MM.1S (cell line): ENCODE results near the gene CARD9.

Source experiments
- DNase-seq: peaks from one replicate; pipeline ENCODE4 v3.0.0-alpha.2; 2015
- H2AFZ ChIP-seq: fragments of 300-600 bp; sonication (generic); 2 replicates; pipeline ENCODE4 v1.6.0; 2016; ENCODE audit warnings: antibody characterized with exemption, low read length
- H3F3A ChIP-seq: fragments of 300-600 bp; sonication (generic); 2 replicates; pipeline ENCODE4 v1.6.1; 2016; ENCODE audit warnings: mild to moderate bottlenecking, antibody characterized with exemption, low read length, moderate library complexity, mixed read lengths; ENCODE audit not compliant: insufficient read depth
- H3K27ac ChIP-seq: fragments of 300-600 bp; sonication (generic); 2 replicates; pipeline ENCODE4 v1.5.1; 2016; ENCODE audit warnings: mild to moderate bottlenecking, low read length
- H3K27me3 ChIP-seq: fragments of 300-600 bp; sonication (generic); replicated peaks from 2 replicates; pipeline ENCODE4 v1.6.0; 2016; ENCODE audit warnings: low read length; ENCODE audit not compliant: insufficient read depth
- H3K36me3 ChIP-seq: fragments of 300-600 bp; sonication (generic); replicated peaks from 2 replicates; pipeline ENCODE4 v1.6.1; 2016; ENCODE audit warnings: mild to moderate bottlenecking, low read length, mixed read lengths; ENCODE audit not compliant: insufficient read depth
- H3K4me1 ChIP-seq: fragments of 300-600 bp; sonication (generic); 2 replicates; pipeline ENCODE4 v1.6.1; 2016; ENCODE audit warnings: low read length, mixed read lengths
- H3K4me2 ChIP-seq: fragments of 300-600 bp; sonication (generic); 2 replicates; pipeline ENCODE4 v1.6.0; 2016; ENCODE audit warnings: low read depth, low read length
- H3K4me3 ChIP-seq: fragments of 300-600 bp; sonication (generic); 2 replicates; pipeline ENCODE4 v1.5.1; 2016; ENCODE audit warnings: low read length, mixed read lengths
- H3K79me2 ChIP-seq: fragments of 300-600 bp; sonication (generic); 2 replicates; pipeline ENCODE4 v1.6.1; 2016; ENCODE audit warnings: mixed run types, low read length, mixed read lengths
- H3K9ac ChIP-seq: fragments of 300-600 bp; sonication (generic); 2 replicates; pipeline ENCODE4 v1.6.1; 2016; ENCODE audit warnings: low read length, mixed read lengths
- H3K9me2 ChIP-seq: fragments of 300-600 bp; sonication (generic); replicated peaks from 2 replicates; pipeline ENCODE4 v1.6.1; 2016; ENCODE audit warnings: mild to moderate bottlenecking, low read length, mixed read lengths; ENCODE audit not compliant: insufficient read depth
- H3K9me3 ChIP-seq: fragments of 300-600 bp; sonication (generic); replicated peaks from 2 replicates; pipeline ENCODE4 v1.6.1; 2016; ENCODE audit warnings: mild to moderate bottlenecking, low read length, mixed read lengths; ENCODE audit not compliant: insufficient read depth
- H4K20me1 ChIP-seq: fragments of 300-600 bp; sonication (generic); 2 replicates; pipeline ENCODE4 v1.6.1; 2016; ENCODE audit warnings: mild to moderate bottlenecking, low read length, moderate library complexity, mixed read lengths; ENCODE audit not compliant: insufficient read depth
- CTCF ChIP-seq: fragments of 300-600 bp; sonication (generic); IDR thresholded peaks from 2 replicates; pipeline ENCODE4 v1.5.1; 2016; ENCODE audit warnings: antibody characterized with exemption, low read length, mixed read lengths
- EZH2 ChIP-seq: fragments of 300-600 bp; sonication (generic); optimal IDR thresholded peaks from 2 replicates; pipeline ENCODE3; 2017; ENCODE audit warnings: low read depth, mild to moderate bottlenecking, antibody characterized with exemption, low read length, mixed read lengths
- EZH2phosphoT487 ChIP-seq: fragments of 300-600 bp; sonication (generic); IDR thresholded peaks from 2 replicates; pipeline ENCODE4 v1.6.1; 2018; ENCODE audit warnings: antibody characterized with exemption, low read length

The CARD9 gene

GRCh38 chr9:136375096-136375495 is 1.6 kb upstream of the CARD9 start:
- H3K9me3 ChIP-seq, result no peaks in the 10 kb centered on the region
- no peak overlapping the region for H3K27ac ChIP-seq
- H3K4me1 ChIP-seq, result no peaks in the 10 kb centered on the region
- DNase-seq, result no peak
- no peak overlapping the region for H3K4me2 ChIP-seq
- H3K9me2 ChIP-seq, result no peaks in the 10 kb centered on the region
- no peak overlapping the region for H2AFZ ChIP-seq
- no peaks in the 10 kb centered on the region for H3K36me3 ChIP-seq
- no peak overlapping the region for H3K4me3 ChIP-seq
- H3F3A ChIP-seq, result no peaks in the 10 kb centered on the region
- H3K27me3 ChIP-seq, result peaks cover 15% of the 10 kb centered on the region; the same call in 1 of the 2 replicates
- no peak overlapping the region for H3K9ac ChIP-seq
- no peaks in the 10 kb centered on the region for H3K79me2 ChIP-seq
- no peak for TF ChIP-seq EZH2
- no peak for TF ChIP-seq EZH2phosphoT487
- no peak for TF ChIP-seq CTCF
- no peaks in the 10 kb centered on the region for H4K20me1 ChIP-seq

GRCh38 chr9:136374183-136374575 is 710 bp upstream of the CARD9 start:
- Histone ChIP-seq H3K9me3 (no peaks in the 10 kb centered on the region), H3F3A (no peaks in the 10 kb centered on the region), H3K4me1 (no peaks in the 10 kb centered on the region), H3K9me2 (no peaks in the 10 kb centered on the region), H4K20me1 (no peaks in the 10 kb centered on the region), H3K36me3 (no peaks in the 10 kb centered on the region), H3K4me3 (no peak overlapping the region), H3K9ac (no peak overlapping the region), H2AFZ (no peak overlapping the region), H3K27me3 (peaks cover 24% of the 10 kb centered on the region), H3K79me2 (no peaks in the 10 kb centered on the region), H3K27ac (no peak overlapping the region), H3K4me2 (no peak overlapping the region)
- TF ChIP-seq EZH2, result no peak
- TF ChIP-seq CTCF, result no peak
- TF ChIP-seq EZH2phosphoT487, result no peak
- DNase-seq, result no peak

- H3K9ac ChIP-seq, result no peak overlapping the region
These were observed 739 bp downstream of the CARD9 start for GRCh38 chr9:136372561-136373299.

More at GRCh38 chr9:136372561-136373299, 739 bp downstream of the CARD9 start:
- Histone ChIP-seq H3K4me1 (no peaks in the 10 kb centered on the region), H3K4me2 (no peak overlapping the region), H3K9me3 (no peaks in the 10 kb centered on the region), H3F3A (no peaks in the 10 kb centered on the region), H4K20me1 (no peaks in the 10 kb centered on the region), H3K4me3 (no peak overlapping the region), H3K27ac (no peak overlapping the region), H3K36me3 (no peaks in the 10 kb centered on the region), H3K27me3 (peaks cover 35% of the 10 kb centered on the region), H2AFZ (no peak overlapping the region), H3K79me2 (no peaks in the 10 kb centered on the region), H3K9me2 (no peaks in the 10 kb centered on the region)
- TF ChIP-seq CTCF, result no peak
- TF ChIP-seq EZH2phosphoT487, result no peak
- no peak for TF ChIP-seq EZH2
- no peak for DNase-seq
